Endometrial microvascular endothelial cells (primary cell): ENCODE measurements around the gene CYTH1. TPM values are rescaled to one million over a fixed set of nuclear protein-coding genes. Genes with fewer than 3 reads are reported as not detected.

ENCODE experiments used
- in situ Hi-C: cut with HindIII; loops from 2 replicates; pipeline ENCODE4 v1.10.0; 2017; ENCODE audit warnings: low sequenced_read_pairs, low pct_unique_long_range_greater_than_20kb; ENCODE audit errors: inconsistent ontology term
- total RNA-seq: library from RNA; depleted of rRNA; stranded (reverse); fragments of >200 nt; gene quantifications from one replicate; pipeline ENCODE4 v1.2.3, GENCODE V29; 2015; ENCODE audit errors: inconsistent ontology term

CYTH1 gene
- total RNA-seq, 1 donor from 2014 or later = 40.3 TPM

- in situ Hi-C loops = no loop called here
Observed at GRCh38 chr17:78709119-78709681, 72.9 kb downstream of the CYTH1 start.

- in situ Hi-C loops = no loop called here
Observed at GRCh38 chr17:78708510-78708973, 73.5 kb downstream of the CYTH1 start.

- in situ Hi-C loops = no loop called here
Observed at GRCh38 chr17:78707923-78708322, 74.2 kb downstream of the CYTH1 start.

GRCh38 chr17:78707016-78707415 is 75.1 kb downstream of the CYTH1 start:
- in situ Hi-C loops = no loop called here

- in situ Hi-C loops = no loop called here
Observed at GRCh38 chr17:78706271-78706915, 75.7 kb downstream of the CYTH1 start.

- in situ Hi-C loops = no loop called here
Observed at GRCh38 chr17:78705071-78705470, 77.0 kb downstream of the CYTH1 start.

- in situ Hi-C loops = no loop called here
Observed at GRCh38 chr17:78704594-78704993, 77.5 kb downstream of the CYTH1 start.

GRCh38 chr17:78697554-78698343 is 84.3 kb downstream of the CYTH1 start:
- in situ Hi-C loops = no loop called here

- in situ Hi-C loops = no loop called here
Observed at GRCh38 chr17:78697122-78697521, 85.0 kb downstream of the CYTH1 start.

GRCh38 chr17:78696016-78696982 is 85.8 kb downstream of the CYTH1 start:
- in situ Hi-C loops = no loop called here

- in situ Hi-C loops = no loop called here
Observed at GRCh38 chr17:78694805-78695531, 87.1 kb downstream of the CYTH1 start.

- in situ Hi-C loops = no loop called here
Observed at GRCh38 chr17:78693346-78694083, 88.6 kb downstream of the CYTH1 start.

- in situ Hi-C loops = no loop called here
Observed at GRCh38 chr17:78692460-78693010, 89.5 kb downstream of the CYTH1 start.

- in situ Hi-C loops = no loop called here
Observed at GRCh38 chr17:78689029-78689428, 93.0 kb downstream of the CYTH1 start.

- in situ Hi-C loops = no loop called here
Observed at GRCh38 chr17:78687944-78688343, 94.1 kb downstream of the CYTH1 start.

GRCh38 chr17:78687125-78687524 is 94.9 kb downstream of the CYTH1 start:
- in situ Hi-C loops = no loop called here

GRCh38 chr17:78684026-78684425 is 98.0 kb downstream of the CYTH1 start:
- in situ Hi-C loops = no loop called here
